Astrocyte (in vitro differentiated cells and primary cell): Measurements from ENCODE around the gene VDAC1. TPM values are rescaled to one million over a fixed set of nuclear protein-coding genes. Genes with fewer than 3 reads are reported as not detected.
"Not testable (repeated sequence)": the region's sequence is repeated elsewhere in the genome, so short reads cannot be mapped to it uniquely, and the experiment has no call there.

Experiments used
- DNase-seq: peaks from one replicate; pipeline ENCODE4 v3.0.0-alpha.2; 2010; ENCODE audit warnings: low read depth
- FAIRE-seq: peaks from 2 replicates; lab custom pipeline; 2011; peaks lifted over from hg19 to GRCh38; lab: Jason Lieb, UNC
- H2AFZ ChIP-seq: 2 replicates; pipeline ENCODE4 v1.6.0; 2012; ENCODE audit warnings: low read depth, low read length, inconsistent platforms
- H3K27ac ChIP-seq: 2 replicates; pipeline ENCODE4 v1.5.1; 2011; ENCODE audit warnings: low read depth, low read length, inconsistent platforms
- H3K27me3 ChIP-seq: 2 replicates; pipeline ENCODE4 v1.6.0; 2011; ENCODE audit warnings: low read length, inconsistent platforms; ENCODE audit not compliant: insufficient read depth
- H3K36me3 ChIP-seq: 2 replicates; pipeline ENCODE4 v1.5.1; 2011; ENCODE audit warnings: low read length, inconsistent platforms; ENCODE audit not compliant: insufficient read depth
- H3K4me1 ChIP-seq: 2 replicates; pipeline ENCODE4 v1.5.1; 2011; ENCODE audit warnings: low read length, inconsistent platforms; ENCODE audit not compliant: insufficient read depth
- H3K4me2 ChIP-seq: 2 replicates; pipeline ENCODE4 v1.6.0; 2012; ENCODE audit warnings: low read length, inconsistent platforms
- H3K4me3 ChIP-seq: 2 replicates; pipeline ENCODE4 v1.5.1; 2011; ENCODE audit warnings: low read depth, mild to moderate bottlenecking, low read length, inconsistent platforms; ENCODE audit not compliant: insufficient read depth
- H3K79me2 ChIP-seq: 2 replicates; pipeline ENCODE4 v1.6.0; 2012; ENCODE audit warnings: mild to moderate bottlenecking, low read length, inconsistent platforms; ENCODE audit not compliant: insufficient read depth
- H3K9ac ChIP-seq: 2 replicates; pipeline ENCODE4 v1.6.0; 2012; ENCODE audit warnings: mild to moderate bottlenecking, low read length, inconsistent platforms
- H3K9me3 ChIP-seq: 2 replicates; pipeline ENCODE4 v1.5.1; 2012; ENCODE audit warnings: low read depth, mild to moderate bottlenecking, low read length, inconsistent platforms; ENCODE audit not compliant: insufficient read depth
- H4K20me1 ChIP-seq: 2 replicates; pipeline ENCODE4 v1.6.0; 2012; ENCODE audit warnings: low read length, inconsistent platforms; ENCODE audit not compliant: insufficient read depth
- H3K27ac Mint-ChIP-seq: one replicate; pipeline ENCODE4 v1.8.0; 2021; ENCODE audit warnings: mild to moderate bottlenecking, mixed read lengths; ENCODE audit not compliant: unreplicated experiment
- H3K27me3 Mint-ChIP-seq: one replicate; pipeline ENCODE4 v1.8.0; 2021; ENCODE audit warnings: low read depth, mixed read lengths; ENCODE audit not compliant: unreplicated experiment
- H3K36me3 Mint-ChIP-seq: one replicate; pipeline ENCODE4 v1.8.0; 2021; ENCODE audit warnings: low read depth, mixed read lengths; ENCODE audit not compliant: unreplicated experiment
- H3K4me1 Mint-ChIP-seq: one replicate; pipeline ENCODE4 v1.8.0; 2021; ENCODE audit warnings: low read depth, mixed read lengths; ENCODE audit not compliant: unreplicated experiment
- H3K4me3 Mint-ChIP-seq: one replicate; pipeline ENCODE4 v1.8.0; 2021; ENCODE audit warnings: mild to moderate bottlenecking, moderate library complexity, mixed read lengths; ENCODE audit not compliant: unreplicated experiment
- H3K9me3 Mint-ChIP-seq: one replicate; pipeline ENCODE4 v1.8.0; 2021; ENCODE audit warnings: mild to moderate bottlenecking, mixed read lengths; ENCODE audit not compliant: unreplicated experiment
- CTCF ChIP-seq: IDR thresholded peaks from 2 replicates; pipeline ENCODE4 v1.5.1; 2011; ENCODE audit warnings: low read depth, mild to moderate bottlenecking, inconsistent platforms, low read length, moderate library complexity; ENCODE audit not compliant: insufficient read depth
- EZH2 ChIP-seq: IDR thresholded peaks from 2 replicates; pipeline ENCODE4 v1.6.1; 2012; ENCODE audit warnings: mild to moderate bottlenecking, low read length, inconsistent platforms; ENCODE audit not compliant: insufficient read depth
- total RNA-seq: library from RNA; stranded (reverse); gene quantifications from 2 replicates; pipeline ENCODE4 v1.2.1, GENCODE V29; 2021

VDAC1 gene
- total RNA-seq, 1 donor from 2014 or later: 364 TPM

- TF ChIP-seq CTCF (no peak), EZH2 (no peak)
- Histone ChIP-seq H3K36me3 (peaks cover 39% of the 10 kb centered on the region), H3K4me2 (no peak overlapping the region), H4K20me1 (peaks cover 23% of the 10 kb centered on the region), H3K4me1 (peaks cover 18% of the 10 kb centered on the region), H3K9ac (no peak overlapping the region), H3K4me3 (no peak overlapping the region), H3K9me3 (no peaks in the 10 kb centered on the region), H3K27me3 (no peaks in the 10 kb centered on the region), H3K79me2 (peaks cover 53% of the 10 kb centered on the region), H2AFZ (no peak overlapping the region), H3K27ac (no peak overlapping the region)
- H3K4me3 Mint-ChIP-seq: no peak overlapping the region
- H3K9me3 Mint-ChIP-seq: no peaks in the 10 kb centered on the region
- FAIRE-seq (no peak), DNase-seq (no peak)
- peaks cover 29% of the 10 kb centered on the region for H3K4me1 Mint-ChIP-seq
- H3K36me3 Mint-ChIP-seq: peaks cover 25% of the 10 kb centered on the region
- no peak overlapping the region for H3K27ac Mint-ChIP-seq
- no peaks in the 10 kb centered on the region for H3K27me3 Mint-ChIP-seq
Measured at GRCh38 chr5:133978943-133979342, 25.8 kb downstream of the VDAC1 start.

GRCh38 chr5:133977858-133978257 is 26.9 kb downstream of the VDAC1 start:
- H3K36me3 ChIP-seq: peaks cover 45% of the 10 kb centered on the region
- no peak overlapping the region for H2AFZ ChIP-seq
- Mint-ChIP-seq H3K36me3 (peaks cover 25% of the 10 kb centered on the region), H3K27ac (peak overlapping the region; percentile 100), H3K27me3 (no peaks in the 10 kb centered on the region), H3K9me3 (no peaks in the 10 kb centered on the region), H3K4me1 (peaks cover 29% of the 10 kb centered on the region), H3K4me3 (peak overlapping the region; percentile 20)
- DNase-seq (peak; percentile 81), FAIRE-seq (no peak)
- H3K4me2 ChIP-seq: peak overlapping the region; percentile 48
- H3K79me2 ChIP-seq: peaks cover 43% of the 10 kb centered on the region
- no peaks in the 10 kb centered on the region for H3K27me3 ChIP-seq
- TF ChIP-seq CTCF (no peak), EZH2 (no peak)
- peak overlapping the region; percentile 77 for H3K9ac ChIP-seq
- no peak overlapping the region for H3K4me3 ChIP-seq
- H4K20me1 ChIP-seq: peaks cover 17% of the 10 kb centered on the region
- no peaks in the 10 kb centered on the region for H3K9me3 ChIP-seq
- H3K4me1 ChIP-seq: peaks cover 18% of the 10 kb centered on the region
- peak overlapping the region; percentile 93 for H3K27ac ChIP-seq

- H3K4me1 ChIP-seq: peaks cover 18% of the 10 kb centered on the region
- peak overlapping the region; percentile 48 for H3K4me2 ChIP-seq
- peaks cover 47% of the 10 kb centered on the region for H3K36me3 ChIP-seq
- FAIRE-seq (no peak), DNase-seq (no peak)
- peaks cover 17% of the 10 kb centered on the region for H4K20me1 ChIP-seq
- H3K9me3 ChIP-seq: no peaks in the 10 kb centered on the region
- Mint-ChIP-seq H3K36me3 (peaks cover 28% of the 10 kb centered on the region), H3K9me3 (no peaks in the 10 kb centered on the region), H3K27ac (peak overlapping the region; percentile 100), H3K4me1 (peaks cover 29% of the 10 kb centered on the region), H3K27me3 (no peaks in the 10 kb centered on the region), H3K4me3 (peak overlapping the region; percentile 20)
- H3K4me3 ChIP-seq: no peak overlapping the region
- peak overlapping the region; percentile 77 for H3K9ac ChIP-seq
- TF ChIP-seq CTCF (no peak), EZH2 (no peak)
- H2AFZ ChIP-seq: no peak overlapping the region
- H3K27me3 ChIP-seq: no peaks in the 10 kb centered on the region
- H3K79me2 ChIP-seq: peaks cover 43% of the 10 kb centered on the region
- H3K27ac ChIP-seq: peak overlapping the region; percentile 93
Measured at GRCh38 chr5:133977161-133977787, 27.5 kb downstream of the VDAC1 start.

- H3K4me3 ChIP-seq, H4K20me1 ChIP-seq, H3K27me3 ChIP-seq, H3K9me3 ChIP-seq, DNase-seq, H3K9ac ChIP-seq, H3K27me3 Mint-ChIP-seq, H3K4me2 ChIP-seq, H3K27ac ChIP-seq, FAIRE-seq, H3K9me3 Mint-ChIP-seq, H2AFZ ChIP-seq: not testable (repeated sequence)
- Histone ChIP-seq H3K79me2 (peaks cover 30% of the 10 kb centered on the region), H3K4me1 (peaks cover 18% of the 10 kb centered on the region), H3K36me3 (peaks cover 39% of the 10 kb centered on the region)
- peak overlapping the region; percentile 14 for H3K4me3 Mint-ChIP-seq
- peaks cover 29% of the 10 kb centered on the region for H3K4me1 Mint-ChIP-seq
- peak overlapping the region; percentile 100 for H3K27ac Mint-ChIP-seq
- peaks cover 26% of the 10 kb centered on the region for H3K36me3 Mint-ChIP-seq
Measured at GRCh38 chr5:133975546-133975945, 29.2 kb downstream of the VDAC1 start.
